Neutrophil (primary cell): ENCODE measurements around the gene PRXL2B.

ENCODE experiments used
- H3K27ac ChIP-seq: fragments of 200-600 bp; sonication (generic); 2 replicates; pipeline ENCODE4 v1.5.1; 2016; ENCODE audit warnings: mild to moderate bottlenecking, moderate library complexity
- H3K27me3 ChIP-seq: fragments of 200-600 bp; sonication (generic); 2 replicates; pipeline ENCODE4 v1.6.0; 2016; ENCODE audit warnings: mild to moderate bottlenecking
- H3K36me3 ChIP-seq: fragments of 200-600 bp; sonication (generic); 2 replicates; pipeline ENCODE4 v1.5.1; 2017
- H3K4me1 ChIP-seq, 2 experiments: fragments of 200-600 bp in 1 of 2; sonication (generic) in 1 of 2; 1 replicate in 1 of 2; 2 replicates in 1 of 2; pipeline versions ENCODE4 v1.5.1 to v1.6.1; 2013 to 2016; ENCODE audit warnings: low read depth in 1 of 2, low read length in 1 of 2, mild to moderate bottlenecking in 1 of 2, moderate library complexity in 1 of 2; ENCODE audit not compliant: control insufficient read depth in 1 of 2, insufficient read depth in 1 of 2
- H3K4me3 ChIP-seq, 2 experiments: fragments of 200-600 bp in 1 of 2; sonication (generic) in 1 of 2; 1 replicate in 1 of 2; 2 replicates in 1 of 2; pipeline ENCODE4 v1.5.1; 2013 to 2016; ENCODE audit warnings: low read depth in 1 of 2, low read length in 1 of 2, mild to moderate bottlenecking in 1 of 2, moderate library complexity in 1 of 2
- H3K9me3 ChIP-seq: fragments of 200-600 bp; sonication (generic); 2 replicates; pipeline ENCODE4 v1.5.1; 2016
- CTCF ChIP-seq: fragments of 200-600 bp; sonication (generic); IDR thresholded peaks from 2 replicates; pipeline ENCODE4 v1.5.1; 2016; ENCODE audit warnings: antibody characterized with exemption

Gene PRXL2B

DNA sequence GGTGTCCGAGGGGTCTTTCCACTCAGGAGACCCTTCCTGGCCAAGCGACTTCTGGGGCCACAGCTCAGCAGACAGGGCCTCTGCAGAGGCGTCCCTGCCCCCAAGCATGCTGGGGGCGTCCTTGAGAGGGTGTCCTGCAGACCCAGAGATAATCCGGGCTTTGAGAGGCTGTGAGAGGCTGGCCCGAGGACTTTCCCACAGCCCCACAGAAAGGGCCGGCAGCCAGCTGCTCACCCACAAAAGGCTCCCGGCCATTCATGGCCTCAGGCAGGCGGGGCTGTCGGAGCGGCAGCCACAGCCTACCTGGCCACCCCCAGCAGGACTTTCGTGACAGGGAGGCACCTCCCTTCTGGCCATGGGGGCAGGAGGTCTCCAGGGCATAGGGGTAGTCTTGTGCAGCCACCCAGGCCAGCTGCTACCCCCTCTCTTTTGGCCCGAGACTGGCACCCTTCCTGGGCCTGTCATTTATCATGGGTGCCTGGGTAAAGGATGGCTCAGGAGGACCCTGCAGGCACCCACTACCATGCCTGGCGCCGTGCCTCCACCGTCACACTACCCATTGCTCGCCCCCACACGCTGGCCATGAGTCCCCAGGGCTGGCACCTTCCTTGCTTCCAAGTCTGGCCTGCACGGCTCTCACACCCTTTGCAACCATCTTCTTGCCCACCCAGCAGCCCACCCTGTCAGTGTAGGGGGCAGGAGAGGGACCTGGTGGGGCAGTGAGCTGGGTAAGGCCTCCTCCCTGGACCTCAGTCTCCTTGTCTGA is 41.5 kb upstream of the PRXL2B start:
- Histone ChIP-seq H3K4me3 (no peak overlapping the region), H3K27ac (peak overlapping the region; percentile 100), H3K27me3 (peaks cover 55% of the 10 kb centered on the region), H3K4me1 (peaks cover 32 to 44% of the 10 kb centered on the region in 2 experiments), H3K36me3 (no peaks in the 10 kb centered on the region), H3K9me3 (no peaks in the 10 kb centered on the region)
- no peak for TF ChIP-seq CTCF

DNA sequence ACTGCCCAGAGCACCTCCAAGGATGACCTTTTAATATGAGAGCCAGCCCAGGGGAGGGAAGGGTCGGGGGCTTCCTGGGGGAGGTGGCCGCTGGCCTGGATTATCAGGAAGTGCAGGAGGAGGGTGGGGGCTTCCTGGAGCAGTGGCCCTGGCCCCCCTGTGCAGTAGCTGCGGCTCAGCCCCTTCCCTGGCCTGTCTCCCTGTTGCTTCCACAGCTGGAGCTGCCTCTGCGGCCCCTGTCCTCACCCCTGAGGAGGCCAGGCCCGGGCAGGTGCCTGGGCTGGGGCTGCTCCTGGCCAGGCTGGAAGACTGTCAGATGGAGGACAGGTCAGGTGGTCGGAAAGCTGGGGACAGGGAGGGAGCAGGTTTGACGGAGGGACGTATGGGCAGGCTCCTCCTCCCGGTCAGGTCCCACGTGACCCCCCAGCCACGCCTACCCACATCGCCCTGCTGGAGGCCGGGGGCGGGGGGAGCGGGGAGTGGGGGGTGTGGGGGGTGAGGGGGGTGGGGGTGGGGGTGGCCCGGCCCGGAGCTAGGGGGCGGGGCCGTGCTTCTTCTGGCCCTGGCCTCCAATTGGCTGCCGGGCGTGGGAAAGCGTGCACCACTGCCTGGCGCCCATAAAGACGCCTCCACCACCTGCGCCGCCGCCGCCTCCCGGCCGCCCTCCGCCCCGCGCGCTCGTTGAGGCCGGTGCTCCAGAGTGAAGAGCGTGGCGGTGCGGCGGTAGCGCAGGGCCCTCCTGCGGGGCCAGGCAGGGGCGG is 40.6 kb upstream of the PRXL2B start:
- TF ChIP-seq CTCF: no peak
- Histone ChIP-seq H3K9me3 (no peaks in the 10 kb centered on the region), H3K4me3 (peak overlapping the region; percentile 81 to 85), H3K27ac (peak overlapping the region; percentile 100), H3K27me3 (peaks cover 46% of the 10 kb centered on the region), H3K4me1 (peaks cover 33 to 46% of the 10 kb centered on the region in 2 experiments), H3K36me3 (no peaks in the 10 kb centered on the region)

DNA sequence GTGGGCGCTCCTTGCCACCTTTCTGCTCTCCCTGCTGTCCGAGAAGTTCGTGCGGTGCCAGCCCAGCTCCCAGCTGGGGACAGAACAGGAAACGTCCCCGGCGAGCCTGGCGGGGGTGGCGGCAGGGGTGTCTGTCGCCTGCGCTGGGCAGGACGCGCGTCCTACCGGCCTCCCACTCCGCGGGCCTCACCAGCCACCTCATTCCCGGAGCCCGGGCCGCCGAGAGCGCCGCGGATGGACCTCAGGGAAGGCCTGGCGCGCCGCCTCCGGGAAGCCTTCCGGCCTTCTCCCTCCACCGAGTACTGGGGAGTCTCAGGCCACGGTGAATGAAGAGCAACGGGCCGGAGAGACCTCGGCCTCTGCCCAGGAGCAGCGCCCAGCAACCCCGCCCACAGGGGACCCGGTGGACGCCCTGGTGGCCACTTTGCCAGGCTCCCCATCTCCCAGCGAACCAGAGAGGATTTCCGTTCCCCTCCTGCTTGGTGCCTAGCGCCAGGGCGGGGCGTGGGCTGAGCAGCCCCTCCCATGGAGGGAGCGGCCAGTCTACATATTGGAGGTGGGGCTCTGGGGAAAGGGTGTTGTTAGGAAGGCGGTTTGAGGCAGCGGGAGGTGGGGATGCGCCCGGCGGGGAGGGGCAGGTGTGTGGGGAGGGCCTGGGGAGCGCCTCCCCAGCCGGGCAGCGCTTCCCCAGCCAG is 39.9 kb upstream of the PRXL2B start:
- Histone ChIP-seq H3K27ac (peak overlapping the region; percentile 100), H3K36me3 (no peaks in the 10 kb centered on the region), H3K9me3 (no peaks in the 10 kb centered on the region), H3K27me3 (peaks cover 39% of the 10 kb centered on the region), H3K4me3 (peak overlapping the region; percentile 81 to 85), H3K4me1 (peaks cover 33 to 46% of the 10 kb centered on the region in 2 experiments)
- TF ChIP-seq CTCF: peak; percentile 70

DNA sequence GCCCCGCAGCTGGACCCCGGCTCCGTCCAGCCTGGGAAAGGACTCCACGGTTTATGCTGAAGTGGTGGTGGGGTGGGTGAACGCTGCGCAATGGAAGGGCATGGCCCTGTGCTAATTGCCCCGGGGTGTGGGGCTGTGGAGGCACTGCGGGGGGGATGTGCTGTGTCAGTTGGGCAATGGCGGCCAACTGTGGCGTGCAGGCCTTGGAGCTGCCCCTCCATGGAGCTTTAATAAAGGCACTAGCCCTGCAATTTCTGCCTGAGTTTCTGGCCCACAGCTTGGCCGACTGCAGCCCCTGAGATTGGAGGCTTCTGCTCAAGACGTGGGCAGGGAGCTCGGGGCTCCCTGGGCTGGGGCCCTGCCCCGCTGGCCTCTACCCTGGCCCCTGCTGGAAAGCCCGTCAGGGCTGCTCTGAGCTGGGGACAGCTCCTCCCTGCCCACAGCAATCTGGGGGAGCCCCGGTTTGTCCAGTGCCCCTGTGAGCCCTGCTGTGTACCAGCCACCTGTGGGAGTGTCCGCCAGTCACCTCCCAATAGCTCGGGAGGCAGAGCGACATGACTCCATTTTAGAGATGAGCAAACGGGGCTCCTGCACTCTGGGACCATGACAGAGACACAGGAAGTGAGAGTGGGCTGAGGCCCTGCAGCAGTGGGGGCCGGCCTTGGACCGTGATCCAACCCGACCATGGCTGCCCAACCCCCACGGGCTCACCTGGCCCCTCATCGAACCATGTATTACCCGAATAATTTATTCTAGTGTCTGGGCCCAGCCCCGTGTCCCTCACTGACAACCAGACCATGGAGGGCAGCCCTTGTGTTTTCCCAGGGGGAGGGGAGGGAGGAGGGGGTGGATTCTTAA is 39.1 kb upstream of the PRXL2B start:
- Histone ChIP-seq H3K4me1 (peaks cover 33 to 46% of the 10 kb centered on the region in 2 experiments), H3K9me3 (no peaks in the 10 kb centered on the region), H3K27me3 (peaks cover 31% of the 10 kb centered on the region), H3K36me3 (no peaks in the 10 kb centered on the region), H3K4me3 (peak overlapping the region; percentile 81 to 85), H3K27ac (peak overlapping the region; percentile 100)
- no peak for TF ChIP-seq CTCF
